HL-60 (cell line): ENCODE results near the gene ARV1.

Experiments
- DNase-seq, 2 experiments: peaks; one replicate each; pipeline ENCODE4 v3.0.0-alpha.2; 2010 to 2020; ENCODE audit warnings: low read depth in 1 of 2, low spot score in 1 of 2
- H3K27ac ChIP-seq: fragments of 250-450 bp; sonication (Bioruptor Pico); replicated peaks from 2 replicates; pipeline ENCODE4 v1.5.1; 2020; ENCODE audit warnings: mild to moderate bottlenecking, moderate library complexity
- H3K27me3 ChIP-seq: fragments of 250-450 bp; sonication (Bioruptor Pico); 2 replicates; pipeline ENCODE4 v1.5.1; 2021; ENCODE audit warnings: mild to moderate bottlenecking, moderate library complexity; ENCODE audit not compliant: insufficient read depth, poor library complexity, severe bottlenecking
- H3K4me3 ChIP-seq: replicated peaks from 2 replicates; pipeline ENCODE4 v1.5.1; 2011; ENCODE audit warnings: mild to moderate bottlenecking, control low read depth, low read length; ENCODE audit not compliant: insufficient read depth
- CTCF ChIP-seq: IDR thresholded peaks from one replicate; pipeline ENCODE4 v1.5.1; 2011; ENCODE audit warnings: low read length, control low read depth, inconsistent platforms; ENCODE audit not compliant: insufficient read depth
- GABPA ChIP-seq: IDR thresholded peaks from 2 replicates; pipeline ENCODE4 v1.6.1; 2012; ENCODE audit warnings: low read depth
- POLR2AphosphoS5 ChIP-seq: IDR thresholded peaks from 2 replicates; pipeline ENCODE4 v1.6.1; 2012; ENCODE audit warnings: low read depth
- REST ChIP-seq: IDR thresholded peaks from 2 replicates; pipeline ENCODE4 v1.6.1; 2012; ENCODE audit warnings: low read depth; ENCODE audit not compliant: insufficient replicate concordance
- SPI1 ChIP-seq: IDR thresholded peaks from 2 replicates; pipeline ENCODE4 v1.6.1; 2012; ENCODE audit warnings: low read depth, mild to moderate bottlenecking, borderline replicate concordance

Gene ARV1

GRCh38 chr1:230976825-230977747, 1.8 kb upstream of the ARV1 start:
- H3K4me3 ChIP-seq: peak overlapping the region; percentile 92
- H3K27ac ChIP-seq: peak overlapping the region; percentile 51; the same call in 1 of the 2 replicates
- TF ChIP-seq POLR2AphosphoS5 (no peak), SPI1 (peak; percentile 42; the same call in 1 of the 2 replicates)
- H3K27me3 ChIP-seq: no peaks in the 10 kb centered on the region
- DNase-seq: peak; percentile 35 to 52

- Histone ChIP-seq H3K27ac (peak overlapping the region; percentile 51), H3K4me3 (peak overlapping the region; percentile 92), H3K27me3 (no peaks in the 10 kb centered on the region)
- DNase-seq: no peak
- TF ChIP-seq POLR2AphosphoS5 (no peak), GABPA (no peak), CTCF (no peak), SPI1 (no peak), REST (no peak)
These were observed 968 bp upstream of the ARV1 start for GRCh38 chr1:230977761-230978490.

- TF ChIP-seq CTCF (no peak), SPI1 (no peak), REST (no peak), POLR2AphosphoS5 (no peak), GABPA (no peak)
- peak overlapping the region; percentile 92 for H3K4me3 ChIP-seq
- H3K27ac ChIP-seq: peak overlapping the region; percentile 69
- DNase-seq: no peak
- H3K27me3 ChIP-seq: no peaks in the 10 kb centered on the region
These were observed 459 bp downstream of the ARV1 start for GRCh38 chr1:230979389-230979716.

- Histone ChIP-seq H3K27me3 (no peaks in the 10 kb centered on the region), H3K27ac (peak overlapping the region; percentile 69), H3K4me3 (peak overlapping the region; percentile 92)
- TF ChIP-seq POLR2AphosphoS5 (no peak), SPI1 (peak; percentile 10; the same call in 1 of the 2 replicates)
- no peak for DNase-seq
These were observed 1.1 kb downstream of the ARV1 start for GRCh38 chr1:230979952-230980351.
